Trophoblast cell (in vitro differentiated cells and primary cell): ENCODE data around the gene HLA-B.
"Not testable (repeated sequence)": the region's sequence is repeated elsewhere in the genome, so short reads cannot be mapped to it uniquely, and the experiment has no call there.

Source experiments
- DNase-seq, 2 donors: peaks; one replicate each; pipeline ENCODE4 v3.0.0-alpha.2; 2016
- H2AFZ ChIP-seq: 2 replicates; pipeline ENCODE4 v1.6.1; 2013; ENCODE audit warnings: low read length, moderate library complexity, mild to moderate bottlenecking; ENCODE audit not compliant: insufficient read depth, poor library complexity
- H2AK5ac ChIP-seq: 2 replicates; pipeline ENCODE4 v1.6.1; 2013; ENCODE audit warnings: mild to moderate bottlenecking, low read length
- H2BK120ac ChIP-seq: 2 replicates; pipeline ENCODE4 v1.6.1; 2013; ENCODE audit warnings: low read length, mild to moderate bottlenecking, moderate library complexity; ENCODE audit not compliant: insufficient read depth, poor library complexity
- H2BK12ac ChIP-seq: 2 replicates; pipeline ENCODE4 v1.6.1; 2013; ENCODE audit warnings: mild to moderate bottlenecking, low read length, moderate library complexity
- H2BK5ac ChIP-seq: 2 replicates; pipeline ENCODE4 v1.6.1; 2013; ENCODE audit warnings: low read length, low read depth, moderate library complexity, mild to moderate bottlenecking; ENCODE audit not compliant: poor library complexity
- H3K14ac ChIP-seq: 2 replicates; pipeline ENCODE4 v1.6.1; 2013; ENCODE audit warnings: mild to moderate bottlenecking, low read length
- H3K18ac ChIP-seq: 2 replicates; pipeline ENCODE4 v1.6.1; 2013; ENCODE audit warnings: mild to moderate bottlenecking, low read length
- H3K23ac ChIP-seq: 2 replicates; pipeline ENCODE4 v1.6.1; 2013; ENCODE audit warnings: low read length
- H3K27ac ChIP-seq: 2 replicates; pipeline ENCODE4 v1.5.1; 2013; ENCODE audit warnings: low read depth, mild to moderate bottlenecking, inconsistent platforms, low read length, moderate library complexity
- H3K27me3 ChIP-seq: 2 replicates; pipeline ENCODE4 v1.6.1; 2013; ENCODE audit warnings: inconsistent platforms, mild to moderate bottlenecking, low read length, moderate library complexity; ENCODE audit not compliant: insufficient read depth
- H3K36me3 ChIP-seq, 2 experiments: 1 replicate in 1 of 2; 2 replicates in 1 of 2; pipeline ENCODE4 v1.6.1; 2013; ENCODE audit warnings: low read length in 2 of 2, mild to moderate bottlenecking in 2 of 2, moderate library complexity in 1 of 2; ENCODE audit not compliant: insufficient read depth in 2 of 2, control insufficient read depth in 1 of 2
- H3K4ac ChIP-seq: 2 replicates; pipeline ENCODE4 v1.6.1; 2013; ENCODE audit warnings: low read depth, mild to moderate bottlenecking, low read length, moderate library complexity
- H3K4me1 ChIP-seq, 2 experiments: 1 replicate in 1 of 2; 2 replicates in 1 of 2; pipeline ENCODE4 v1.6.1; 2013; ENCODE audit warnings: low read length in 2 of 2, mild to moderate bottlenecking in 2 of 2, moderate library complexity in 1 of 2; ENCODE audit not compliant: insufficient read depth in 2 of 2, control insufficient read depth in 1 of 2
- H3K4me2 ChIP-seq: 2 replicates; pipeline ENCODE4 v1.6.1; 2013; ENCODE audit warnings: inconsistent platforms, mild to moderate bottlenecking, low read length, moderate library complexity
- H3K4me3 ChIP-seq: 2 replicates; pipeline ENCODE4 v1.5.1; 2013; ENCODE audit warnings: mild to moderate bottlenecking, low read depth, low read length, inconsistent platforms
- H3K79me1 ChIP-seq: one replicate; pipeline ENCODE4 v1.6.1; 2013; ENCODE audit warnings: low read length
- H3K79me2 ChIP-seq: 2 replicates; pipeline ENCODE4 v1.6.1; 2013; ENCODE audit warnings: low read length, mild to moderate bottlenecking; ENCODE audit not compliant: control insufficient read depth, insufficient read depth, poor library complexity
- H3K9ac ChIP-seq: 2 replicates; pipeline ENCODE4 v1.6.1; 2013; ENCODE audit warnings: mild to moderate bottlenecking, low read length
- H3K9me3 ChIP-seq: 2 replicates; pipeline ENCODE4 v1.6.1; 2013; ENCODE audit warnings: low read depth, mild to moderate bottlenecking, control low read depth, inconsistent platforms, low read length; ENCODE audit not compliant: insufficient read depth
- H4K12ac ChIP-seq: 2 replicates; pipeline ENCODE4 v1.6.1; 2013; ENCODE audit warnings: low read depth, mild to moderate bottlenecking, low read length, moderate library complexity
- H4K8ac ChIP-seq: 2 replicates; pipeline ENCODE4 v1.6.1; 2013; ENCODE audit warnings: low read depth, mild to moderate bottlenecking, low read length, moderate library complexity
- H4K91ac ChIP-seq: one replicate; pipeline ENCODE4 v1.6.1; 2013; ENCODE audit warnings: low read depth, mild to moderate bottlenecking, low read length, moderate library complexity
- WGBS: extraction: QIAGEN DNeasy Blood & Tissue Kit; methylation state at CpG from one replicate; pipeline ENCODE4 v1.1.7; 2013; ENCODE audit warnings: missing lambda C conversion rate; ENCODE audit not compliant: insufficient read length, insufficient coverage; ENCODE audit errors: extremely low coverage; 5-methylcytosine and 5-hydroxymethylcytosine counted together

Gene HLA-B

GRCh38 chr6:31378062-31378720 is 21.2 kb upstream of the HLA-B start:
- H3K9me3 ChIP-seq, result no peaks in the 10 kb centered on the region
- H3K27ac ChIP-seq, result no peak overlapping the region
- H2AFZ ChIP-seq, result no peak overlapping the region
- no peak overlapping the region for H3K4me2 ChIP-seq
- H2BK120ac ChIP-seq, result no peak overlapping the region
- H3K27me3 ChIP-seq, result no peaks in the 10 kb centered on the region
- no peak overlapping the region for H3K9ac ChIP-seq
- no peak overlapping the region for H2AK5ac ChIP-seq
- H4K91ac ChIP-seq, result no peak overlapping the region
- H2BK12ac ChIP-seq, result no peak overlapping the region
- H3K4me1 ChIP-seq, result no peaks in the 10 kb centered on the region
- H3K18ac ChIP-seq, result no peak overlapping the region
- H3K4me3 ChIP-seq, result no peak overlapping the region
- WGBS, result no CpG with 5 or more reads among the region's 9 CpGs
- no peaks in the 10 kb centered on the region for H3K79me2 ChIP-seq
- no peak overlapping the region for H2BK5ac ChIP-seq
- H3K23ac ChIP-seq, result no peak overlapping the region
- no peak for DNase-seq
- no peak overlapping the region for H3K14ac ChIP-seq
- no peak overlapping the region for H3K4ac ChIP-seq
- no peak overlapping the region for H4K8ac ChIP-seq
- no peak overlapping the region for H4K12ac ChIP-seq
- no peaks in the 10 kb centered on the region for H3K36me3 ChIP-seq
- no peaks in the 10 kb centered on the region for H3K79me1 ChIP-seq

GRCh38 chr6:31377029-31377428 is 20.1 kb upstream of the HLA-B start:
- H3K27ac ChIP-seq, result no peak overlapping the region
- no peak overlapping the region for H2AFZ ChIP-seq
- H3K79me2 ChIP-seq, result no peaks in the 10 kb centered on the region
- H3K23ac ChIP-seq, result no peak overlapping the region
- H3K36me3 ChIP-seq, result no peaks in the 10 kb centered on the region
- WGBS, result no CpG with 5 or more reads among the region's 4 CpGs
- H3K4ac ChIP-seq, result no peak overlapping the region
- no peak overlapping the region for H4K8ac ChIP-seq
- no peaks in the 10 kb centered on the region for H3K9me3 ChIP-seq
- no peaks in the 10 kb centered on the region for H3K79me1 ChIP-seq
- H3K18ac ChIP-seq, result no peak overlapping the region
- H3K4me3 ChIP-seq, result no peak overlapping the region
- H3K4me2 ChIP-seq, result no peak overlapping the region
- no peaks in the 10 kb centered on the region for H3K27me3 ChIP-seq
- H2BK12ac ChIP-seq, result no peak overlapping the region
- no peak overlapping the region for H2BK120ac ChIP-seq
- H3K14ac ChIP-seq, result no peak overlapping the region
- no peak overlapping the region for H3K9ac ChIP-seq
- H4K12ac ChIP-seq, result no peak overlapping the region
- DNase-seq, result no peak
- no peak overlapping the region for H2AK5ac ChIP-seq
- H2BK5ac ChIP-seq, result no peak overlapping the region
- H4K91ac ChIP-seq, result no peak overlapping the region
- H3K4me1 ChIP-seq, result no peaks in the 10 kb centered on the region

GRCh38 chr6:31375699-31376098 is 18.7 kb upstream of the HLA-B start:
- Histone ChIP-seq H2BK12ac (no peak overlapping the region), H2AFZ (no peak overlapping the region), H3K27me3 (no peaks in the 10 kb centered on the region), H2AK5ac (no peak overlapping the region), H3K4ac (no peak overlapping the region), H3K4me1 (no peaks in the 10 kb centered on the region), H4K91ac (no peak overlapping the region), H3K4me3 (no peak overlapping the region), H3K36me3 (no peaks in the 10 kb centered on the region), H3K14ac (no peak overlapping the region), H4K8ac (no peak overlapping the region), H3K23ac (no peak overlapping the region), H3K18ac (no peak overlapping the region), H3K27ac (no peak overlapping the region), H3K79me1 (no peaks in the 10 kb centered on the region), H3K4me2 (no peak overlapping the region), H3K79me2 (no peaks in the 10 kb centered on the region), H4K12ac (no peak overlapping the region), H2BK5ac (no peak overlapping the region), H3K9ac (no peak overlapping the region), H2BK120ac (no peak overlapping the region), H3K9me3 (no peaks in the 10 kb centered on the region)
- DNase-seq, result no peak

- not testable (repeated sequence) for H3K18ac ChIP-seq, H2BK12ac ChIP-seq, H3K9ac ChIP-seq, H2BK120ac ChIP-seq, H3K79me1 ChIP-seq, H3K4me3 ChIP-seq, H3K79me2 ChIP-seq, H3K14ac ChIP-seq, H3K4me1 ChIP-seq, H4K8ac ChIP-seq, H2BK5ac ChIP-seq, H4K91ac ChIP-seq, H3K4ac ChIP-seq, H3K23ac ChIP-seq, H3K9me3 ChIP-seq, DNase-seq, H2AK5ac ChIP-seq, H3K4me2 ChIP-seq, H3K27me3 ChIP-seq, H2AFZ ChIP-seq, H3K27ac ChIP-seq, H4K12ac ChIP-seq, H3K36me3 ChIP-seq
- WGBS, result no CpG with 5 or more reads among the region's 8 CpGs
Measured at GRCh38 chr6:31374118-31374517, 17.1 kb upstream of the HLA-B start.
